ENCODE results near the gene UBE2QL1.

The UBE2QL1 gene

DNA sequence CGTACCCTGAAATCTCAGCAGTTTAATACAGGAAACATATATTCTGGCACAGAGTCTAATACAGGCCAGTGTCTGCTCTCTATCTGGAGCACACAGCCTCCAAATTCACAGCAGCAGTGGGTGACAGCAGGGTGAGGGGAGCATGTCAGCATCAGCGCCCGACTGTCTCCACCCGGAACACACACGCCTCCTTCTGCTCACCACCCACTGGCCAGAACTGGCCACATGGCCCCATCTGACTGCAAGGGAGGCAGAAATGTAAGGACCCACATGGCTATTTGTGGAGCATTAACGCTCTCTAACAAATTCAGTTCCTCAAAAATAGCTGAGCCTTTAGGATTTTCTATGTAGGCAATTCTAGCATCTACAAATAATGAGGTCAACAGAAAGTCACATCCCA lies 24.6 kb downstream of the UBE2QL1 start:
- Histone ChIP-seq H3K27me3 (ENCODE audit: control insufficient read depth, insufficient read depth, low read length) (peaks cover 2% of the 10 kb centered on the region), H3K4me1 (ENCODE audit: control insufficient read depth, insufficient read depth, low read length) (no peaks in the 10 kb centered on the region)

DNA sequence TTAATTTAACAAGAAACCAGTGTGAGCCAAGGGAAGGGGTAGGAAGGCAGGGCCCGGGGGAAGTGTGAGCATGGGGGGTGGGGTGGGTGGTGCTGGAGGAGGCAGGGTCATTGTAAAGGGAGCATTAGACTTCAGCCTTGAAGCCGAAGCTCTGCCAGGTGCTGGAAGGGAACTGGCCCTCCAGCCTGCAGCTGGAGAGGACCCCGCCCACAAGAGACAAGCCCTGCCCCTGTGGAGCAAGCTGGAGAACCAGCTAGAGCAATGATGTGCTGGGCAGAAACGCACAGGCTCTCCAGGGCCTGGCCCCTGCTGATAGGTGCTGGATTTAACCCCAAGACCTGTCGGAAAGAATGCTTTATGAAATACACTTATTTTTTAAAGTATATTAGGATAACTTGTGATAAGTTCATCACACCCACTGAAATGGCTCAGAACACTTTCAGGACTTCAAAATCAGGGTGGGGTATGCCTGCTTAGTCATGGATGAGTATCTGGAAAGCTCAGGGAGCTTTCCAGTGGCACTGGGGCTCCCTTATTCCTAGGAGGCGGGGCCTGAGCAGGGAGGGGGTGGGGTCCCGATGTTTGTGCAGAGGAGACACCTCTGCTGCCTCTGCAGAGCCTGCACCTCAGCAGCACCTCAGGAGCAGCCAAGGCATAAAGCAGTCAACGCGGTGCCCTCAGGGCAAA lies 27.1 kb downstream of the UBE2QL1 start:
- H3K27me3 ChIP-seq (ENCODE audit: control insufficient read depth, insufficient read depth, low read length): peaks cover 2% of the 10 kb centered on the region
- no peaks in the 10 kb centered on the region for H3K4me1 ChIP-seq (ENCODE audit: control insufficient read depth, insufficient read depth, low read length)
- H3K4me3 ChIP-seq (ENCODE audit: low read length): no peak overlapping the region
- no peak overlapping the region for H3K27ac ChIP-seq (ENCODE audit: low read depth, low read length)
- no peak overlapping the region for H3K9ac ChIP-seq (ENCODE audit: low read length)
- H3K36me3 ChIP-seq (ENCODE audit: control insufficient read depth, insufficient read depth, low read length): no peaks in the 10 kb centered on the region

More for the DNA sequence above, 24.6 kb downstream of the UBE2QL1 start:
- H3K4me3 ChIP-seq (ENCODE audit: low read length): no peak overlapping the region
- no peak overlapping the region for H3K27ac ChIP-seq (ENCODE audit: low read depth, low read length)
- H3K9ac ChIP-seq (ENCODE audit: low read length): no peak overlapping the region
- no peaks in the 10 kb centered on the region for H3K36me3 ChIP-seq (ENCODE audit: control insufficient read depth, insufficient read depth, low read length)

DNA sequence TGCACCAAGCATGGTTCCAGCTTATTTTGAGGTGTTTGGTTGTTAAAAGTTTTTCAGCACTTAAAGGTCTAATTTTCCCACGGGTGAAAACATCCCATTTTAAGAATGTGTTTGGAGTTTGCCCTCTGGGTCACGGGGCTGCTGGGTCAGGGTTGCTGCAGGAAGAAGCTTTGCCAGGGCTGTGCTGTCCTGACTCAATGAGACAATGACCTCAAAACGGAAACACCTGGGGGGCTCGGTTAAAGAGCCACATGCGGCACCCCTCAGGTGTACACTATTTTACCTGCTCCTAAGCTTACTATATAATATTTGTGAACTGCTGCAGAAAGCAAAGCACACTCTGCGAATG lies 27.6 kb downstream of the UBE2QL1 start:
- no peak overlapping the region for H3K4me3 ChIP-seq (ENCODE audit: low read length)
- H3K27ac ChIP-seq (ENCODE audit: low read depth, low read length): no peak overlapping the region
- H3K4me1 ChIP-seq (ENCODE audit: control insufficient read depth, insufficient read depth, low read length): no peaks in the 10 kb centered on the region
- no peaks in the 10 kb centered on the region for H3K36me3 ChIP-seq (ENCODE audit: control insufficient read depth, insufficient read depth, low read length)
- no peak overlapping the region for H3K9ac ChIP-seq (ENCODE audit: low read length)
- H3K27me3 ChIP-seq (ENCODE audit: control insufficient read depth, insufficient read depth, low read length): peaks cover 2% of the 10 kb centered on the region

DNA sequence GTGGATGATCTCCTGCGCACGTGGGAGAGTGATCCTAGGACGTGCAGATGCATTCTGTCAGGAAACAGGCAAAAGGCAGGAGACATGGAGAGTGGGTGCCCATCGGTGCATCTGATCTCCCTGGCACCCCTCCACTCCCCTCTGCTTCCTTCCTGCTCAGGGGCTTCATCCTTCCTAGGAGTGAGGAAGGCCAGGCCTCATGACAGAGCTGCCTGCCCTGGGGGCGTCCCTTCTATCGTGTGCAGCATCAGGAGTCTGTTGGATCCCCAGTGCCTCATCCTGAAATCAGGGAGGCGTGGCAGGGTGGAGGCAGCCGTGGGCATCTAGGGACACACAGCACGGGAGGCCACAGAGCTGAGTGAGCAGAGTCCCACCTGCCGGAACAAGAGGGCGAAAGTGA lies 30.1 kb downstream of the UBE2QL1 start:
- Histone ChIP-seq H3K4me3 (ENCODE audit: low read length) (no peak overlapping the region), H3K27me3 (ENCODE audit: control insufficient read depth, insufficient read depth, low read length) (peaks cover 2% of the 10 kb centered on the region), H3K27ac (ENCODE audit: low read depth, low read length) (no peak overlapping the region), H3K9ac (ENCODE audit: low read length) (no peak overlapping the region), H3K4me1 (ENCODE audit: control insufficient read depth, insufficient read depth, low read length) (no peaks in the 10 kb centered on the region), H3K36me3 (ENCODE audit: control insufficient read depth, insufficient read depth, low read length) (no peaks in the 10 kb centered on the region)

GRCh38 chr5:6480133-6481051 lies 31.7 kb downstream of the UBE2QL1 start:
- Histone ChIP-seq H3K27ac (ENCODE audit: low read depth, low read length) (no peak overlapping the region), H3K9ac (ENCODE audit: low read length) (no peak overlapping the region), H3K27me3 (ENCODE audit: control insufficient read depth, insufficient read depth, low read length) (peaks cover 2% of the 10 kb centered on the region), H3K36me3 (ENCODE audit: control insufficient read depth, insufficient read depth, low read length) (no peaks in the 10 kb centered on the region), H3K4me1 (ENCODE audit: control insufficient read depth, insufficient read depth, low read length) (no peaks in the 10 kb centered on the region), H3K4me3 (ENCODE audit: low read length) (no peak overlapping the region)

DNA sequence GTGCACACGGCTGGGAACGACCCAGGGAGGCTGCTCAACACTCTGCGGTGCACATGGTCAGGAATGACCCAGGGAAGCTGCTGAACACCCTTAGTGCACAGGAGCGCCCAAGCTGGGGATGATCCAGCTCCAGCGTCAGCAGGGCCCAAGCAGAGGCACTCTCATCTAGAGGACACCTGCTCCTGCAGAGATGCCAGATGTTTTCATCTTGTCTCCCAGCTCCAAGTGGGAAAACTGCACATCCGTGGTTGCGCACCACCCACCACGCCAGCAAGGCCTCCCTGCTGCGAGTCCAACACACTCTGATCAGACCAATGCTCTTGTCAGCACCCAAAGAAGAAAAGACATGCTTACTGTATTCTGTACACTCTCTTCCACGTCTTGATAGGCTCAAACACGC lies 34.1 kb downstream of the UBE2QL1 start:
- no peak overlapping the region for H3K4me3 ChIP-seq (ENCODE audit: low read length)
- H3K27me3 ChIP-seq (ENCODE audit: control insufficient read depth, insufficient read depth, low read length): no peaks in the 10 kb centered on the region
- no peak overlapping the region for H3K9ac ChIP-seq (ENCODE audit: low read length)
- no peak overlapping the region for H3K27ac ChIP-seq (ENCODE audit: low read depth, low read length)
- H3K36me3 ChIP-seq (ENCODE audit: control insufficient read depth, insufficient read depth, low read length): no peaks in the 10 kb centered on the region
- no peaks in the 10 kb centered on the region for H3K4me1 ChIP-seq (ENCODE audit: control insufficient read depth, insufficient read depth, low read length)

- H3K4me1 ChIP-seq (ENCODE audit: control insufficient read depth, insufficient read depth, low read length): no peaks in the 10 kb centered on the region
- no peaks in the 10 kb centered on the region for H3K36me3 ChIP-seq (ENCODE audit: control insufficient read depth, insufficient read depth, low read length)
- no peak overlapping the region for H3K27ac ChIP-seq (ENCODE audit: low read depth, low read length)
- H3K9ac ChIP-seq (ENCODE audit: low read length): no peak overlapping the region
- no peaks in the 10 kb centered on the region for H3K27me3 ChIP-seq (ENCODE audit: control insufficient read depth, insufficient read depth, low read length)
- H3K4me3 ChIP-seq (ENCODE audit: low read length): no peak overlapping the region
Measured at GRCh38 chr5:6483880-6484382, 35.3 kb downstream of the UBE2QL1 start.

- no peaks in the 10 kb centered on the region for H3K4me1 ChIP-seq (ENCODE audit: control insufficient read depth, insufficient read depth, low read length)
- no peak overlapping the region for H3K9ac ChIP-seq (ENCODE audit: low read length)
- H3K27me3 ChIP-seq (ENCODE audit: control insufficient read depth, insufficient read depth, low read length): no peaks in the 10 kb centered on the region
- no peak overlapping the region for H3K27ac ChIP-seq (ENCODE audit: low read depth, low read length)
- no peak overlapping the region for H3K4me3 ChIP-seq (ENCODE audit: low read length)
- H3K36me3 ChIP-seq (ENCODE audit: control insufficient read depth, insufficient read depth, low read length): no peaks in the 10 kb centered on the region
Measured at GRCh38 chr5:6484446-6484845, 35.8 kb downstream of the UBE2QL1 start.

- Histone ChIP-seq H3K27ac (ENCODE audit: low read depth, low read length) (no peak overlapping the region), H3K4me1 (ENCODE audit: control insufficient read depth, insufficient read depth, low read length) (no peaks in the 10 kb centered on the region), H3K27me3 (ENCODE audit: control insufficient read depth, insufficient read depth, low read length) (no peaks in the 10 kb centered on the region), H3K36me3 (ENCODE audit: control insufficient read depth, insufficient read depth, low read length) (no peaks in the 10 kb centered on the region), H3K9ac (ENCODE audit: low read length) (no peak overlapping the region), H3K4me3 (ENCODE audit: low read length) (no peak overlapping the region)
Measured at GRCh38 chr5:6484899-6485298, 36.2 kb downstream of the UBE2QL1 start.

DNA sequence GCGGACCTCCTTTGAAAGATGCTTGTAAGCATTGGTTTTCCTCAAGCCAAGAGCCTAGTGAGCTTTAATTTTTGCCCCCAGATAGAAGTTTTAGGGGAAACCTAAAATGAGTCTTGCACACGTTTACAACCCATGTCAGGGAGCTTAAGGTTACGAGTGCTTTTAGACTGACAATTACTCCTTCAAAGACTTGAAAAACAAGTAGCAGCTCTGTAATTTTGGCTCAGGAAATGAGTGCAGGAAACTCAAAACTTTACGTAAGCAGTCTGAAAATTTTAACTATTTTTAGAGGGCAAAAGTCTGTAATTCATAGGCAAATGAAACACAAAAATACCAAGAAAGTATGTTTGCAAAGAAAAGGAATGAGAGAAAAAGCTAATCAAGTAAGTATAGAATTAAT lies 36.8 kb downstream of the UBE2QL1 start:
- Histone ChIP-seq H3K4me1 (ENCODE audit: control insufficient read depth, insufficient read depth, low read length) (no peaks in the 10 kb centered on the region), H3K36me3 (ENCODE audit: control insufficient read depth, insufficient read depth, low read length) (no peaks in the 10 kb centered on the region), H3K4me3 (ENCODE audit: low read length) (no peak overlapping the region), H3K9ac (ENCODE audit: low read length) (no peak overlapping the region), H3K27me3 (ENCODE audit: control insufficient read depth, insufficient read depth, low read length) (no peaks in the 10 kb centered on the region), H3K27ac (ENCODE audit: low read depth, low read length) (no peak overlapping the region)

- H3K9ac ChIP-seq (ENCODE audit: low read length): no peak overlapping the region
- no peaks in the 10 kb centered on the region for H3K36me3 ChIP-seq (ENCODE audit: control insufficient read depth, insufficient read depth, low read length)
- no peaks in the 10 kb centered on the region for H3K27me3 ChIP-seq (ENCODE audit: control insufficient read depth, insufficient read depth, low read length)
- H3K27ac ChIP-seq (ENCODE audit: low read depth, low read length): no peak overlapping the region
- H3K4me1 ChIP-seq (ENCODE audit: control insufficient read depth, insufficient read depth, low read length): no peaks in the 10 kb centered on the region
- no peak overlapping the region for H3K4me3 ChIP-seq (ENCODE audit: low read length)
Measured at GRCh38 chr5:6486074-6486473, 37.4 kb downstream of the UBE2QL1 start.

GRCh38 chr5:6487081-6487480 lies 38.4 kb downstream of the UBE2QL1 start:
- no peak overlapping the region for H3K9ac ChIP-seq (ENCODE audit: low read length)

More at GRCh38 chr5:6487081-6487480, 38.4 kb downstream of the UBE2QL1 start:
- Histone ChIP-seq H3K27me3 (ENCODE audit: control insufficient read depth, insufficient read depth, low read length) (no peaks in the 10 kb centered on the region), H3K27ac (ENCODE audit: low read depth, low read length) (no peak overlapping the region), H3K4me1 (ENCODE audit: control insufficient read depth, insufficient read depth, low read length) (no peaks in the 10 kb centered on the region), H3K4me3 (ENCODE audit: low read length) (no peak overlapping the region), H3K36me3 (ENCODE audit: control insufficient read depth, insufficient read depth, low read length) (no peaks in the 10 kb centered on the region)

Data from rectal smooth muscle tissue (tissue), 1 donor.